GM12873 (cell line): ENCODE results near the gene SRRM1.

ENCODE experiments used
- TF ChIP-seq, protein P1 (sequence below): IDR thresholded peaks from 2 replicates; pipeline ENCODE4 v1.5.1; 2012; ENCODE audit warnings: low read depth, mild to moderate bottlenecking, moderate library complexity, low read length, control low read depth; ENCODE audit not compliant: insufficient read depth; ENCODE audit errors: missing control alignments

Gene SRRM1, protein sequence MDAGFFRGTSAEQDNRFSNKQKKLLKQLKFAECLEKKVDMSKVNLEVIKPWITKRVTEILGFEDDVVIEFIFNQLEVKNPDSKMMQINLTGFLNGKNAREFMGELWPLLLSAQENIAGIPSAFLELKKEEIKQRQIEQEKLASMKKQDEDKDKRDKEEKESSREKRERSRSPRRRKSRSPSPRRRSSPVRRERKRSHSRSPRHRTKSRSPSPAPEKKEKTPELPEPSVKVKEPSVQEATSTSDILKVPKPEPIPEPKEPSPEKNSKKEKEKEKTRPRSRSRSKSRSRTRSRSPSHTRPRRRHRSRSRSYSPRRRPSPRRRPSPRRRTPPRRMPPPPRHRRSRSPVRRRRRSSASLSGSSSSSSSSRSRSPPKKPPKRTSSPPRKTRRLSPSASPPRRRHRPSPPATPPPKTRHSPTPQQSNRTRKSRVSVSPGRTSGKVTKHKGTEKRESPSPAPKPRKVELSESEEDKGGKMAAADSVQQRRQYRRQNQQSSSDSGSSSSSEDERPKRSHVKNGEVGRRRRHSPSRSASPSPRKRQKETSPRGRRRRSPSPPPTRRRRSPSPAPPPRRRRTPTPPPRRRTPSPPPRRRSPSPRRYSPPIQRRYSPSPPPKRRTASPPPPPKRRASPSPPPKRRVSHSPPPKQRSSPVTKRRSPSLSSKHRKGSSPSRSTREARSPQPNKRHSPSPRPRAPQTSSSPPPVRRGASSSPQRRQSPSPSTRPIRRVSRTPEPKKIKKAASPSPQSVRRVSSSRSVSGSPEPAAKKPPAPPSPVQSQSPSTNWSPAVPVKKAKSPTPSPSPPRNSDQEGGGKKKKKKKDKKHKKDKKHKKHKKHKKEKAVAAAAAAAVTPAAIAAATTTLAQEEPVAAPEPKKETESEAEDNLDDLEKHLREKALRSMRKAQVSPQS

DNA sequence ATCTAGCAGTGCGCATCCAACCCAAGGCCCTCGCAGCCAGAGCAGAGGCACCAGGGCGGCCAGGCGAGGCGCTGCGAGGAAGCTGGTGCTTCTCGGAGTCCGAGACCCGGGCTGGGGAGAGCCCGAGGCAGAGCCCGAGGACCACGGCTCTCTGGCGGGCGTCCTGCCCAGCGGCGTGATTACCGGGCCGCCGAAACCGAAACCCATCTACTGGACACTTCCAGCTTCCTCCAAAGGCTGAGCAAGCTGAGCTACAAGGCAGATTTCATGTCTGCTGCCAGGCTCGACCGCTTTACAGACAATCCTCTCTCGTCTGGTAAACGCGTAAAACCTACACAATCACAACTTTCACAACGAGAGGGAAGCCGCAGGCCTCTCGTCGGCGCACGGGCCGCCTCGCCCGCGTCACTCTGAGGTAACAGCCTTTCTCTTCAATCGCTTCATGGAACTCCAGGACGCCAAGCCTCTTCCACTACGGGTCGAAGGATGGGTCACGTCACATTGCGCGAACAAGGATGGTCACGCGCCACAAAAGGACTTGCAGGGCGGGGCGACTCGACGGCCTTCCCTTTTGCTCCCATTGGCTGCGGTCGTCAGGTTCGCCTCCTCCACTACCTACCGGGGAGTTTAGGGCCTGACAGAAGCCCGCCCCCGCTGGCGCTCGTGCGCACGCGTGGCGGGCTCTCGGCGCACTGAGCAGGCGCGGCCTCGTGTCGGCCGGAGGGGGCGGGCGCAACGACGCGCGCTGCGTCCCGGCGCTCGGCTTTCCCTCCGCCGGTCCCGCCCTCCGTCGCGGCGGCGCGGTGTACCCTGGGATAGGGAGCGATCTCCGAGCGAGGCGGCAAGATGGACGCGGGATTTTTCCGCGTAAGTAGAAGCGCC is at the start of gene SRRM1:
Gene SRRM1, plus strand, starts transcription at position 822 of the 882 bp plus-strand sequence. Its CDS starts 25 bp downstream, at position 847.
- TF ChIP-seq, protein P1, sequence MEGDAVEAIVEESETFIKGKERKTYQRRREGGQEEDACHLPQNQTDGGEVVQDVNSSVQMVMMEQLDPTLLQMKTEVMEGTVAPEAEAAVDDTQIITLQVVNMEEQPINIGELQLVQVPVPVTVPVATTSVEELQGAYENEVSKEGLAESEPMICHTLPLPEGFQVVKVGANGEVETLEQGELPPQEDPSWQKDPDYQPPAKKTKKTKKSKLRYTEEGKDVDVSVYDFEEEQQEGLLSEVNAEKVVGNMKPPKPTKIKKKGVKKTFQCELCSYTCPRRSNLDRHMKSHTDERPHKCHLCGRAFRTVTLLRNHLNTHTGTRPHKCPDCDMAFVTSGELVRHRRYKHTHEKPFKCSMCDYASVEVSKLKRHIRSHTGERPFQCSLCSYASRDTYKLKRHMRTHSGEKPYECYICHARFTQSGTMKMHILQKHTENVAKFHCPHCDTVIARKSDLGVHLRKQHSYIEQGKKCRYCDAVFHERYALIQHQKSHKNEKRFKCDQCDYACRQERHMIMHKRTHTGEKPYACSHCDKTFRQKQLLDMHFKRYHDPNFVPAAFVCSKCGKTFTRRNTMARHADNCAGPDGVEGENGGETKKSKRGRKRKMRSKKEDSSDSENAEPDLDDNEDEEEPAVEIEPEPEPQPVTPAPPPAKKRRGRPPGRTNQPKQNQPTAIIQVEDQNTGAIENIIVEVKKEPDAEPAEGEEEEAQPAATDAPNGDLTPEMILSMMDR: peak; percentile 26

GRCh38 chr1:24594328-24594598 is 48.8 kb upstream of the SRRM1 start:
- TF ChIP-seq, protein P1: no peak

DNA sequence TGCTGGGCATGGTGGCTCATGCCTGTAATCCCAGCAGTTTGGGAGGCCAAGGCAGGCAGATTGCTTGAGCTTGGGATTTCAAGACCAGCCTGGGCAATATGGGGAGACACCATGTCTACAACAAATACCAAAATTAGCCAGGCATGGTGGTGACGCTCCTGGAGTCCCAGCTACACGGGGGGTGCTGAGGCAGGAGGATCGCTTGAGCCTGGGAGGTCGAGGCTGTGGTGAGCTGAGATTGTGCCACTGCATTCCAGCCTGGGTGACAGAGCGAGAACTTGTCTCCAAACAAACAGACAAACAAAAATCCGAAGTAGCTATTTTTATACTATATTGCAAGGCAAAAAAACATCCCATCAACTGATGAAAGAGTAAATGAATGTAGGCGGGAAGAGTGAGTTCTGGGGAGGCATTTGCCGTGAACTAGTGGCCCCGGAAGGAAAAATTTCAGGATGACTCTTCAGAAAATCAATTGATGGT is 46.7 kb upstream of the SRRM1 start:
- TF ChIP-seq, protein P1: no peak

DNA sequence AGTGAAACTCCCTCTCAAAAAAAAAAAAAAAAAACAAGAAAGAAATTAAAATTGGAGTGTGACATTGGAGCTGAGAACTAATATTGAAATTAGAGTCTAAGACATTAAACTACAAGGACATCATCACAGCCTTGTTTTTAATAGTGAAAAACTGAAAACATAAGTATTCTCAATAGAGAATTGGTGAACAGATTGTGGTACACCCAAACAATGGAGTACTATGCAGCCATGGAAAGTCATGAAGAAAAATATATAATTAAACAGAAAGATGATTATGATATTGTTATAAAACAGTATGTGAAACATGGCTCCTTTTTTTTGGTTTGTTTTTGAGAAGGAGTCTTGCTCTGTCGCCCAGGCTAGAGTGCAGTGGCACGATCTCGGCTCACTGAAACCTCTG is 43.8 kb upstream of the SRRM1 start:
- TF ChIP-seq, protein P1: no peak

DNA sequence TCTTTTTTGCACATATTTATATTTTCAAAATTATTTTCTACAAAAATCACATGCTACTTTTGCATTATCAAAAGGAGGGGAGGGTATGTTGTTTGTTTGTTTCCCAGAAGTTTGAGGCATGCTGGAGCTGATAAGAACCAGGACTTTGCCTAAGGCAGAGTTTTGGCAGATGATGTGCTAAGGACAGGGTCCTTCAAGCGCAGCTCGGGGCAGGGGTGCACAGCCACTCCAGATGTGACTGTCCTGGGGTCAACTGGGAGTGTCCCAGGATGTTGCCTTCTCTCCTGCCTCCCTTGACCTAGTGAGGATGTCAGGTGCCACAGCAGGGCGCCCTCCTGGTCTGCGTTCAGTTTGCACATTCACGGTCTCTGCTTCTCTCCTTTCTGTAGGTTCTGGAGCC is 42.6 kb upstream of the SRRM1 start:
- TF ChIP-seq, protein P1: no peak

DNA sequence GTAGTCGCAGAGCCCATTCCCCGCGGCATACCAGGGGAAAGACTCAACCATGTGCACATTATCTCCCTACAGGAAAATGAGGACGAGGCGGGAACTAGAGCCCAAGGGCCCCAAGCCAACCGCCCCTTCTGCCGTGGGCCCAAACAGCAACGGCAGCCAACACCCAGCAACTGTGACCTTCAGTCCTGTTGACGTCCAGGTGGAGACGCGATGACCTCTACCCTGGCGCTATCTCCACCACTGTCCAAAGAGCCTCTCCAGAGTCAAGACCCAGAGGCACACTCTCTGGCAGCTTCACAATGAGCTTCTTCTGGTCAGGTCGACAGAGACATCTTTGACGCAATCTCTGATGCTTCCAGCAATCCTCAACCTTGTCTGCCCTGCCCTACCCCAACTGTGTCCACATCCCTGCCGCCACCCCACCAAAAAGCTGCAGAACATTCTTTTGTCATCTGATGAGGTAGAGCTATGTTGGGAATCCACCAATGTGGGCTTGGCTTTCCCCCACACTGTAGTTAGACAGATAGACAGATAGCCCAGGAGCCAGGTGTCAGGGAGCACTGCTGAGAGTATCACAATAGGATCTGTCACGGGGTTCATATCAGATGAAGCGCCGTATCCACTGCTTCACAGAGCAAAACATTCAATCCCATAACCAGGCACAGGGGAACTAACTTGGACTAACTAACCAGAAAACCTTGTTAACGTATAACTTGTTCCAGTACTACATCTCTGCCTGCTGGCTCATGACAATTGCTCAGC is 37.4 kb upstream of the SRRM1 start:
- TF ChIP-seq, protein P1: no peak
